GM15510 (cell line): ENCODE results near the gene ADCY9.

Source experiments
- POLR2A ChIP-seq: IDR thresholded peaks from 3 replicates; pipeline ENCODE4 v1.6.1; 2011; ENCODE audit warnings: borderline replicate concordance; ENCODE audit not compliant: insufficient read length; ENCODE audit errors: extremely low read depth

ADCY9 gene

DNA sequence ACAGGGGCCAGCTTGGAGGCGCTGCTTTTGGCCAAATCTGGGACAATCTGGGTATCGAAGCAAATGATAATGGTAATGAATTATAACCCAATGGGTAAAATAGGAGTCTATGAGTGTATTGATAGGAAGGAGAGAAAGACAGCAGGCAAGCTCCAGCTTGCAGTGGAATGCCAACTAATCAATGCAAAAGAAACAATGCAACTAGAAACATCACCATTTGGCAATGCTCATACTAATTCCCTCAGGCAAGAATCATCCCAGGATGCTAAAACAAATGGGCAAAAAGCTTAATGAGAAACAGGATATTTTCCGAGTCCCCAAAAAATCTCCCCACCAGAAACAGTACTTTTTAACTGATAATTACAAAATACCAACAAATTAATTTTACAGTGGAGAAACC is 64.7 kb downstream of the ADCY9 start:
- TF ChIP-seq POLR2A: no peak

DNA sequence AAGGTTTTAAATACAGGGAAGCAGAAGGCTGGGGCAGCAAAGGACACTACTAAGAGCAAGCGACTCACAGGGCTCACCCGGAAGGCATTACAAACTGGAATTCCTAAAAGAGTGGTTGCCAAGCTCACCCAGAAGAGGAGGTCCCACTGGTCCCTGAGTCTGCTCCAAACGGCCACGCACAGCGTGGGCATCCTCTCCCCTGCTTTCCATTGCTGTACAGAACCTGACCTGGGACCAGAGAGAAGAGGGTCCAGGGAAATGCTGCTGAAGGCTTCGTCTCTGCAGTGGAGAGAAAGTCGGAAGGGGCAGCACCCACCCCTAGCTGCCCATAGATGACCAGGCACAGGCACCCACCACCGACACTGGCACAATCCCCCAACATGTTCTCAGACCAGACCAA is 67.2 kb downstream of the ADCY9 start:
- TF ChIP-seq POLR2A: no peak

DNA sequence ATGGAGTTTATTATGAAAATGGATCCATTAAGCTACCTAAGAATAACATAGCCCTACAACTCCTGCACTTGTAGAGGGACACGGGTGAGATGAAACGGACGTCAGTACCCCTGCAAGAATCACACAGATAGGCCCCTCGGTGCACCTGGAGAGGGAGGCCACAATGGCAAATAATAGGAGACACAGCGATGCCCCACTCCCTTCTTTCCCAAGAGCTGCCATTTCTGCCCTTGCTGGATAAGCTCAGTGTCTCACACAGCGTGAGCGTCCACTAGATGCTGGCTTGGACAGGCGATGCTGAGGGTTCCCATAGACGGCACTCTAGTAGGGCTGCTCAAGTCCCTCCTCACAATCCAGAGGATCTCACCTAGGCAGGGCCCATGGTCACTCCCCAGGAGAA is 67.8 kb downstream of the ADCY9 start:
- no peak for TF ChIP-seq POLR2A

DNA sequence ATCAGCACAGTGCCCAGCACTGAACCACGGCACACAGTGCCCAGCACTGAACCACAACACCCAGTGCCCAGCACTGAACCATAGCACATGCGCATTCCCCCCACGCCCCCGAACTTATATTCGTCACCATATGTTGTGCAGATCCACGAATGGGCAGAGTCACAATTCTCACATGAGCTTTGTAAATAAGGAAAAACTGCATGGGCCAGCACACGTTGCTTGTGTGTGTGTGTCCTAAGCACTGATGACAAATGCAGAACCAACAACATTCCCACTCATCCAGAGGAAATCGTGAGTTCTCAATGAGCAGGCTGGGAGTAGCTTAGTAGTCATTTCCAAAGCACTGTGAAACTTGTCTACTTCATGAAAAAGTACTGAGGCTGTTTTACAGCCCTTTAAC is 70.0 kb downstream of the ADCY9 start:
- TF ChIP-seq POLR2A: no peak

DNA sequence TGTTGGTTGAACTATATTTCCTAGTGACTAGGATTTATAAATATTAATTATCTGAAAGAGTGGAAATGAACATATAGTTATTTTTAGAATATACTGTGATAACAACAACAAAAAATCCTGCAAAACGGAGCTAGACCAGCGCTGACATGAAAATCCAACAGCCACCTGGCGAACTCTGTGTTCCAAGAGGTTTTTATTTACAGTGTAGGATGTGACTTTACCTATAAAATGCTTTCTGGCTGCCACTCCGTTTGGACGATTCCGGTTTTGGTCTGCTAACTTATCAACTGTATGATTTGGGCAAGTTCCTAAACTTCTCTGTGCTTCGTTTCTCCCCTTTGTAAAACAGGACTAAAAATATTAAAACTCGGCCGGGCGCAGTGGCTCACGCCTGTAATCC is 73.7 kb downstream of the ADCY9 start:
- TF ChIP-seq POLR2A: no peak

DNA sequence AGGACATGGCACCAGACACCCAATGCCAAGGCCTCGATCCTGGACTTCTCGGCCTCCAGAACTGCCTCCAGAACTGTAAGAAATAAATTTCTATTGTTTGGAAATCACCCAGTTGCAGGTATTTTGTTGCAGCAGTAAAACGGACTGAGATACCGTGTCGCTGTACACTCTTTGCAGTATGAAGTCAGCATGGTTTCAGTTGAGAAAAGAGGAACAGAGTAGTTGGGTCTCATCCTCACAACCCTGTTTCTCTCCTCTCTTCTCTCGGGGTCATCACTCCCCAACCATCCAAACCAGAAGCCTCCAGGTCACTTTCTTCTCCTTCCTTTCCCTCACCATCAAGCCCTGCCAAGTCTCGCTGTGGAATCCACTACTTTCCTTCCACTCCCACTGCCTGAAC is 77.8 kb downstream of the ADCY9 start:
- no peak for TF ChIP-seq POLR2A

DNA sequence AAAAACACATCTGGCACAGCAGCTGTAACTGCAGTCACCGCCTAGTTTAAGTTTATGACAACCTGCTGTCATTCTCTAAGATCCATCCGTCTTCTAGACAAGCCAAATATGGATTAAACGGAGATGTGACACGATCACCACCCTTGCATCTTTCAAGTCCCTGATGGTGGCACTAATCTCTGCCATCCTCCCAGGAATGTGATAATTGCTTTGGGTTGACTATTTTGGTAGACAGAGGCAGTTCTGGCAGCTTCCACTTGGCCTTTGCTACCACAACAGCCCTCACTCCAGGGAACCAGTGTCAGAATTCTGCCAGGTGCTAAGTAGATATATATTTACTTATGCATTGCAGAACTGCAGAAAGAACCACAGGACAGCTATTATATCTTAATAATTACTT is 81.3 kb downstream of the ADCY9 start:
- no peak for TF ChIP-seq POLR2A

DNA sequence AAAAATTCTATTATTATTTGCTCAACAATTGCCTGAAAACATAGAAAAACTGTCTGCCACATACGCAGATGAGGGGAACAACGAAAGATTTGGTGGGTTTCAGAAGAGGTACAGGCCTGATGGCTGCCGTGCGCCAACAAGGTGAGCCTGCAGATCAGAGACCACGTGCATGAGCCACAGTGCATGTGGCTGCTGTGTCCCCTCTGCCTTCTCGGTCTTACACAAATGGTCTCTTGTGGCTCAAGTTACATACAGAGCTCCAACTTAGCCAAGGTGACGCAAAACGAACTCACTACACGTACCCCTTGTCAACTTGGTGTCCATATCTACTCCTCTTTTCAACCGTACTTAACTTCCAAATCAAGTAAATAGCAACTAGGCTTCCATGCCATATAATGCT is 82.3 kb downstream of the ADCY9 start:
- TF ChIP-seq POLR2A: no peak

DNA sequence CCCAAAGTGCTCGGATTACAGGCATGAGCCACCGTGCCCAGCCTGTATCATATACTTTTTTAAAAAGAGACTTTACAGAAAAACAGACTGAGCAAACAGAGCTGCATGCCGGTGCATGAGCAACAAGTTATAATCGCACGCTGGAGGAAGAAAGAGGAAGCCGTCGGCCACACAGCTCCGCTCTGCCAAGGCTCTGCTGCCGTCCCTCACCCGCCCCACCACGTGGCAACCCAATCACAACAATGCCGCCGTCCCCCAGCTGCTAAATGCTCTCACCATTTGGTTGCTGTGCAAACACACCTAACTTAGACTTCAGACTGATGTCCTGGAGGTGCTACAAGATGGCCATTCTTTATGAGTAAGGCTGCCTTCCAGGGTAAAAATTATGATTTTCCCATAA is 83.5 kb downstream of the ADCY9 start:
- TF ChIP-seq POLR2A: no peak

DNA sequence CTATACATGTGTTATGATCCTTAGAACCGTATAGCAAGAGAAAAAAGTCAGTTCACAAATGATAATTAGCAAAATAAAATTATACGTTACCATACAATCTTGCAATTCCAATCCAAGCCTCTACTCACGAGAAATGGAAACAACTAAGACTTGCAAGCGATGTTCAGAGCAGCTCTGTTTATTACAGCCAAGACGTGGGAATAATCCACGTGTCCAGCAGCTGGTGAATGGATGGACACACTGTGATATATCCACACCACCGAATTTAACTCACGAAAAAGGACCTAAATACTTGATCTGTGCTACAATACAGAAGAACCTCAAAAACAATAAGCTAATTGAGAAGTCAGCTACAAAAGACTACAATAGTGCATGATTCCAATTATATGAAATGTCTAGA is 88.1 kb downstream of the ADCY9 start:
- TF ChIP-seq POLR2A: no peak

DNA sequence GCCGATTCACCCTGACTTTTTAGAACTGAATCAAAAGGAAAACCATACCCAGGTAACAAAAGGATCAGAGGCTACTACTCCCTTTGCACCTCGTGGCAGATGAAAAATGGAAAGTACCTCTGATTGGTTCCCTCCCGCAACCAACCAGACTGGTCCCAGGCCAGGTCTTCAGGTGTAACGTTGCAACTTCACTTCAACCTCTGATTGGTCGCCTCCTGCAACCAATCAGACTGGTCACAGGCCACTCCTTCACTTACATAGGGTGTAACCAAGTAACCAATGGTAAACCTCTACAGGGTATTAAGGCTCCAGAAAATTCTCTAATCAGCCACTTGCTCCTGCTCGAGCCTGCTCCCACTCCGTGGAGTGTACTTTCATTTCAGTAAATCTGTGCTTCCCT is 89.4 kb downstream of the ADCY9 start:
- TF ChIP-seq POLR2A: no peak

DNA sequence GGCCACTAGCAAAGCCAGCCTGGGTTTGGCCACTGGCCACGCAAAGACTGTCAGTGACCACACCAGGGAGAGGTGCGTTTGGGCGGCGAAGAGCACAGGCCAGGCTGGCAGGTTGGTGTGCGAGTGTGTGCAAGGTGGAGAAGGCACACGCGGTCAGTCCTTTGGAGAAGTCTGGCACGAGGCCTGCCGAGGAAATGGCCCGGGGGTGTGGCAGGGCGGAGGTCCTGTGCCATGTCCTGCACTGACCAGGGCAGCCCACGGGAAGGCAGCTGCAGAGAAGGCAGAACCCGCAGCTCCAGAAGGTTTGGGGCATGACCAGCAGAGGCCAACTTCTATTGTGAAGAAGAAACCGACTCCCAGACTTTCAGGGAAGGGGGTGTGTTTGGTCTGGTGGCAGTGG is 90.8 kb downstream of the ADCY9 start:
- no peak for TF ChIP-seq POLR2A

DNA sequence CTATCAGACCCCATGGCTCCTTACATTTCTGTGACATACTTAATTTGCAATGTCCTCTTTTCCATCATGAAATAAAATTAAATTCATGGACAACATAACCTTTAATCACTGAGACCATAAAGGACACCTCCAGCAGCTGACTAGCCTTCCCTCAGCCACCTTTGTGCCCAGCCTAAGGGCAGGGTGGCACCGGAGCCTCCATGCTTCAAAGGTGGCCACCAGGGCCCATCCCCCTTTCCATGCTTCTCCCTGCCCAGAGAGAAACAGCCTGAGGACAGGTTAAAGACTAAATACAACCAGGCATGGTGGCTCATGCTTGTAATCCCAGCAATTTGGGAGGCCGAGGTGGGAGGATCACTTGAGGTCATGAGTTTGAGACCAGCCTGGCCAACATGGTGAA is 94.3 kb downstream of the ADCY9 start:
- no peak for TF ChIP-seq POLR2A

DNA sequence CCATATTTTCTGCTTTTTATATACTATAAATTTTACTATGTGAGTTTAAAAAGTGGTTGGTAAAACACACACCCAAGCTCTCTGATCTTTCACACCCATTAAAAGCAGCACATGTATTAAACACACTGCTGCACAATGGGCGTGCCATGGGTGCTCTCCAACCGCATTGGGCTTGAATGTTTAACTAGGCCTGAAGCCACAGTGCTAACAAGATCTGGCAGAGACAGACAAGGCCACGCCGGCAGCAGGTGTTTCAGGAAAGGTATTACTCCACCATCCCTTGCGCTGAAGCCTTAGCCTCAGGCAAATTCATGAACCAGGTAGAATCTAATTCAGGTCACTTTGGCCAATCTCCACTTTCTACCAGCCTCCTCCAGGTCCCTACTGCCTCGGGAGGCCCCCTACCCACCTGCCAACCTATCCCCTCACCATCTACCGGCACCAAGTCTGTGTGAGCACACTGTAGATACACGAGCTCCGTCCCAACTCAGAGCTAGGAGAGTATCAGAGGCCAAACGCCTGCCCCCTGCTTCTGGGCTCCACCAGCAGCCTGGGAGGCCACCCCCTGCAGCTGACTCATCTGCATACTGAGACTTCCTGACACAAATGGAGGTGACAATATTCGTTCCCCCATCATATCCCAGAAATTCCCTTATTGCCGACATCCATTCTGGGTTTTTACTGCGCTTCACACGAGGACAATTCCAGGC is 95.0 kb downstream of the ADCY9 start:
- TF ChIP-seq POLR2A: no peak

DNA sequence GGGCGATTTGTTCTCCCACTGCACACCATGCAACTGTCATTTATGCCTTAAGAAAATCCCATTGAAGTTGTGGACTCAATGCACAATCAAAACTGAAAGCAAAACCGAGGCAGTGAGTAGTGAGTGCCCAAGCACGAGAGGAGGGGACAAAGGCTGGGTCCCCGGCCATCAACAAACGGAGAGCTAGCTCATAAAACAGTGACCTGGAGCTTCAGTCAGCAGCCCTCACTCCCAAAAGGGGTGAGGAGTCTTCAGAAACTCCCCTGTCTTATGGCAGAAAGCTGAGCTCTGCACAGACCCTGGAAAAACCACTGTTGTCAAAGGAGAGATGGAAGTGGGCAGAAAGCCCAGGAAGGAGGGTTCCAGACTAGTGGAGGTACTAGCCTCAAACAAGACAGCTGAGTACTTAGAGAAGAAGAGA is 96.9 kb downstream of the ADCY9 start:
- no peak for TF ChIP-seq POLR2A

DNA sequence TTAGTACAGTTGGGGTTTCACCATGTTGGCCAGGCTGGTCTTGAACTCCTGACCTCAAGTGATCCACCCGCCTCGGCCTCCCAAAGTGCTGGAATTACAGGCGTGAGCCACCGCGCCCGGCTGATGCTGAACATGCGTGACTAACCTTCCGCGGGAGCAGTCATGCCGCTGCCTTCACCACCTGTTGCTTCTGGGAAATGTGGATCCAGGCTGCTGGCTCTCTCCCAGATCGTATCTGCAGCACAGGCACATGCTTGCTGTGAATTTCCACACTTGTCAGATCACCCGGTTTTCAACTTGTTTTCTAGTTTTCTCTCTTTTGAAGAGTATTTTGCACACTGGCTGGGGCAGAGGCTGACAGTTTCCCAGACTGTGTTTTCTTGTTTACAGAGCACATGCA is 97.9 kb downstream of the ADCY9 start:
- no peak for TF ChIP-seq POLR2A

DNA sequence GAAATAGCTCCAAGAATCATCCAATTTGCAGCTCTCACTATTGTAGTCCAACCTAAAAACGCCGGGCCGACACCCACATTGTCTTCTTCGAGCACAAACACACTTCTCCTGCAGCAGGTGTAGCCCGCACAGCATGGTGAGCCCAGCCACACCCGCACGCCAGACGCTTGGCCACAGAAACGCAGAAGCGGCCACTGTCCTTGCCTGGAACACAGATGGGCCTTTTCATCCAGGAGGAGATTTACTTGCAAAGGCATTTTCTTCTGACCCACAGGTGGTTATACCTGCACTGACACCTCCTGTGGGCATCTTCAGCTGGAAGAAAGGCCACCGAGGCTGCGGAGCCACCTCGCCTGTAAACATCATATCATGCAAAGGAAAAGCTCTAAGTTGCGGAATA is 98.4 kb downstream of the ADCY9 start:
- TF ChIP-seq POLR2A: no peak
